Measurements from ENCODE around the gene ZNF444. TPM values are rescaled to one million over a fixed set of nuclear protein-coding genes. Genes with fewer than 3 reads are reported as not detected.
"Not testable (repeated sequence)": the region's sequence is repeated elsewhere in the genome, so short reads cannot be mapped to it uniquely, and the experiment has no call there.

Gene ZNF444
- total RNA-seq, 1 experiment from 2014 or later = 40.0 TPM

GRCh38 chr19:56174550-56174949 lies 33.5 kb downstream of the ZNF444 start:
- no peak overlapping the region for H3K27ac ChIP-seq (ENCODE audit: low read length)
- H3K27me3 ChIP-seq (ENCODE audit: low read length) = peaks cover 8% of the 10 kb centered on the region
- H2AFZ ChIP-seq (ENCODE audit: low read length) = no peak overlapping the region
- H3K9me3 ChIP-seq (ENCODE audit: low read length) = no peaks in the 10 kb centered on the region
- H3K4me2 ChIP-seq (ENCODE audit: low read length) = no peak overlapping the region
- ChIA-PET CTCF (no interaction called here), POLR2A (ENCODE audit: unreplicated experiment) (interaction anchor here (0.5 kb wide), 1 partner anchor 79 kb away, joined by 6 read pairs; no protein-coding TSS in a partner anchor)
- H3K79me2 ChIP-seq (ENCODE audit: low read length) = no peaks in the 10 kb centered on the region
- peaks cover 9% of the 10 kb centered on the region for H3K4me1 ChIP-seq (ENCODE audit: insufficient read depth, low read length)
- H3K4me3 ChIP-seq (ENCODE audit: low read length) = no peak overlapping the region
- no peak for ATAC-seq
- no TSS peak for BruUV-seq (replicated peaks)
- no peaks in the 10 kb centered on the region for H4K20me1 ChIP-seq (ENCODE audit: low read length)
- no peak for DNase-seq
- TF ChIP-seq EZH2phosphoT487 (IDR thresholded peaks at IDR 0.05; ENCODE audit: borderline replicate concordance, low read length) (no peak), EZH2 (IDR thresholded peaks at IDR 0.05; ENCODE audit: low read length, unreplicated experiment) (no peak)
- TF ChIP-seq, protein P1, sequence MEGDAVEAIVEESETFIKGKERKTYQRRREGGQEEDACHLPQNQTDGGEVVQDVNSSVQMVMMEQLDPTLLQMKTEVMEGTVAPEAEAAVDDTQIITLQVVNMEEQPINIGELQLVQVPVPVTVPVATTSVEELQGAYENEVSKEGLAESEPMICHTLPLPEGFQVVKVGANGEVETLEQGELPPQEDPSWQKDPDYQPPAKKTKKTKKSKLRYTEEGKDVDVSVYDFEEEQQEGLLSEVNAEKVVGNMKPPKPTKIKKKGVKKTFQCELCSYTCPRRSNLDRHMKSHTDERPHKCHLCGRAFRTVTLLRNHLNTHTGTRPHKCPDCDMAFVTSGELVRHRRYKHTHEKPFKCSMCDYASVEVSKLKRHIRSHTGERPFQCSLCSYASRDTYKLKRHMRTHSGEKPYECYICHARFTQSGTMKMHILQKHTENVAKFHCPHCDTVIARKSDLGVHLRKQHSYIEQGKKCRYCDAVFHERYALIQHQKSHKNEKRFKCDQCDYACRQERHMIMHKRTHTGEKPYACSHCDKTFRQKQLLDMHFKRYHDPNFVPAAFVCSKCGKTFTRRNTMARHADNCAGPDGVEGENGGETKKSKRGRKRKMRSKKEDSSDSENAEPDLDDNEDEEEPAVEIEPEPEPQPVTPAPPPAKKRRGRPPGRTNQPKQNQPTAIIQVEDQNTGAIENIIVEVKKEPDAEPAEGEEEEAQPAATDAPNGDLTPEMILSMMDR (conservative IDR thresholded peaks at IDR 0.05; ENCODE audit: low read depth, low read length) = no peak
- no peaks in the 10 kb centered on the region for H3F3A ChIP-seq (ENCODE audit: low read length, unreplicated experiment)
- H3K9me2 ChIP-seq (replicated peaks; ENCODE audit: low read length) = no peaks in the 10 kb centered on the region
- no peak overlapping the region for H3K9ac ChIP-seq (ENCODE audit: low read length)
- intact Hi-C loops (cut with micrococcal nuclease) = no loop called here
- H3K36me3 ChIP-seq (ENCODE audit: low read depth, low read length) = no peaks in the 10 kb centered on the region

- H3K9me3 ChIP-seq (ENCODE audit: low read length); ATAC-seq; H4K20me1 ChIP-seq (ENCODE audit: low read length); H3K79me2 ChIP-seq (ENCODE audit: low read length); DNase-seq; H3K4me2 ChIP-seq (ENCODE audit: low read length); CTCF ChIA-PET; H3K4me3 ChIP-seq (ENCODE audit: low read length); BruUV-seq (replicated peaks); H3K27ac ChIP-seq (ENCODE audit: low read length); H3K36me3 ChIP-seq (ENCODE audit: low read depth, low read length); POLR2A ChIA-PET (ENCODE audit: unreplicated experiment); H3K9me2 ChIP-seq (replicated peaks; ENCODE audit: low read length); H3K4me1 ChIP-seq (ENCODE audit: insufficient read depth, low read length); H3K27me3 ChIP-seq (ENCODE audit: low read length); H3K9ac ChIP-seq (ENCODE audit: low read length); H3F3A ChIP-seq (ENCODE audit: low read length, unreplicated experiment); H2AFZ ChIP-seq (ENCODE audit: low read length); intact Hi-C loops (cut with micrococcal nuclease): not testable (repeated sequence)
Measured at GRCh38 chr19:56175861-56176307, 34.8 kb downstream of the ZNF444 start, which contains the start of gene GALP. Gene GALP, plus strand, starts transcription at chr19:56176008. Its CDS starts 1,101 bp downstream, at chr19:56177109.

GRCh38 chr19:56176310-56176709 lies 35.2 kb downstream of the ZNF444 start:
- H2AFZ ChIP-seq (ENCODE audit: low read length); ATAC-seq; BruUV-seq (replicated peaks); H3K36me3 ChIP-seq (ENCODE audit: low read depth, low read length); H3K4me2 ChIP-seq (ENCODE audit: low read length); H3K9me3 ChIP-seq (ENCODE audit: low read length); DNase-seq; H4K20me1 ChIP-seq (ENCODE audit: low read length); CTCF ChIA-PET; H3K79me2 ChIP-seq (ENCODE audit: low read length); H3K4me1 ChIP-seq (ENCODE audit: insufficient read depth, low read length); H3K27ac ChIP-seq (ENCODE audit: low read length); H3K9me2 ChIP-seq (replicated peaks; ENCODE audit: low read length); H3K9ac ChIP-seq (ENCODE audit: low read length); H3K4me3 ChIP-seq (ENCODE audit: low read length); intact Hi-C loops (cut with micrococcal nuclease); POLR2A ChIA-PET (ENCODE audit: unreplicated experiment); H3K27me3 ChIP-seq (ENCODE audit: low read length); H3F3A ChIP-seq (ENCODE audit: low read length, unreplicated experiment): not testable (repeated sequence)

GRCh38 chr19:56176881-56177280 lies 35.8 kb downstream of the ZNF444 start:
- no peak overlapping the region for H3K4me2 ChIP-seq (ENCODE audit: low read length)
- BruUV-seq (replicated peaks) = no TSS peak
- H3K27me3 ChIP-seq (ENCODE audit: low read length) = peaks cover 12% of the 10 kb centered on the region
- no peak overlapping the region for H3K9ac ChIP-seq (ENCODE audit: low read length)
- no peak overlapping the region for H2AFZ ChIP-seq (ENCODE audit: low read length)
- no peak for DNase-seq
- no peak for TF ChIP-seq EZH2 (IDR thresholded peaks at IDR 0.05; ENCODE audit: low read length, unreplicated experiment)
- TF ChIP-seq, protein P1 (conservative IDR thresholded peaks at IDR 0.05; ENCODE audit: low read depth, low read length) = no peak
- TF ChIP-seq EZH2phosphoT487 (IDR thresholded peaks at IDR 0.05; ENCODE audit: borderline replicate concordance, low read length) = no peak
- CTCF ChIA-PET = no interaction called here
- H3K9me2 ChIP-seq (replicated peaks; ENCODE audit: low read length) = no peaks in the 10 kb centered on the region
- H3K9me3 ChIP-seq (ENCODE audit: low read length) = no peaks in the 10 kb centered on the region
- no peaks in the 10 kb centered on the region for H3K36me3 ChIP-seq (ENCODE audit: low read depth, low read length)
- H3K4me3 ChIP-seq (ENCODE audit: low read length) = no peak overlapping the region
- no peak overlapping the region for H3K27ac ChIP-seq (ENCODE audit: low read length)
- no peak for ATAC-seq
- intact Hi-C loops (cut with micrococcal nuclease) = no loop called here
- no peaks in the 10 kb centered on the region for H4K20me1 ChIP-seq (ENCODE audit: low read length)
- no peaks in the 10 kb centered on the region for H3F3A ChIP-seq (ENCODE audit: low read length, unreplicated experiment)
- POLR2A ChIA-PET (ENCODE audit: unreplicated experiment) = no interaction called here
- no peaks in the 10 kb centered on the region for H3K79me2 ChIP-seq (ENCODE audit: low read length)
- no peaks in the 10 kb centered on the region for H3K4me1 ChIP-seq (ENCODE audit: insufficient read depth, low read length)
